IMR-90 (cell line): Measurements from ENCODE around the gene YPEL2. TPM values are rescaled to one million over a fixed set of nuclear protein-coding genes. Genes with fewer than 3 reads are reported as not detected.

Experiments
- ATAC-seq: fragments of 200-7000 bp; cut with Tn5 transposase; 2 replicates; pipeline ENCODE4 v1.9.1; 2020; ENCODE audit warnings: low read depth, mild to moderate bottlenecking, moderate library complexity
- BruUV-seq: library from RNA; stranded (reverse); fragments of 400-500 nt; replicated peaks from 2 replicates; lab custom pipeline; 2021; lab: Mats Ljungman, UMichigan
- CTCF ChIA-PET: fragments of 300-600 bp; formaldehyde crosslinking; extraction: SDS; loops from one replicate; lab custom pipeline; 2021; ENCODE audit warnings: antibody characterized with exemption; lab: Yijun Ruan, JAX
- POLR2A ChIA-PET: fragments of 300-600 bp; sonication (Branson Sonifier 250); formaldehyde crosslinking; loops from one replicate; lab custom pipeline; 2022; ENCODE audit warnings: antibody characterized with exemption; ENCODE audit not compliant: unreplicated experiment; lab: Charles Lee
- DNase-seq: peaks from one replicate; pipeline ENCODE4 v3.0.0; 2013
- H2AFZ ChIP-seq: replicated peaks from 2 replicates; pipeline ENCODE3; 2013; ENCODE audit warnings: low read length, mild to moderate bottlenecking; ENCODE audit not compliant: poor library complexity
- H2AK5ac ChIP-seq: 2 replicates; pipeline ENCODE4 v1.6.1; 2013; ENCODE audit warnings: low read depth, low read length, inconsistent platforms
- H2AK9ac ChIP-seq: replicated peaks from 2 replicates; pipeline ENCODE3; 2013; ENCODE audit warnings: mild to moderate bottlenecking, low read depth, low read length, moderate library complexity; ENCODE audit not compliant: poor library complexity
- H2BK120ac ChIP-seq: 2 replicates; pipeline ENCODE4 v1.6.1; 2013; ENCODE audit warnings: low read depth, low read length, inconsistent platforms
- H2BK15ac ChIP-seq: 3 replicates; pipeline ENCODE4 v1.6.1; 2013; ENCODE audit warnings: low read depth, low read length, inconsistent platforms
- H2BK20ac ChIP-seq: 2 replicates; pipeline ENCODE4 v1.6.1; 2013; ENCODE audit warnings: low read depth, mild to moderate bottlenecking, inconsistent platforms, low read length, moderate library complexity
- H2BK5ac ChIP-seq: 2 replicates; pipeline ENCODE4 v1.6.1; 2013; ENCODE audit warnings: mild to moderate bottlenecking, low read depth, low read length, inconsistent platforms; ENCODE audit not compliant: poor library complexity, severe bottlenecking
- H3K14ac ChIP-seq: replicated peaks from 2 replicates; pipeline ENCODE4 v1.6.1; 2013; ENCODE audit warnings: low read depth, low read length, inconsistent platforms
- H3K18ac ChIP-seq: 2 replicates; pipeline ENCODE4 v1.6.1; 2013; ENCODE audit warnings: low read depth, low read length, control low read depth
- H3K23ac ChIP-seq: 2 replicates; pipeline ENCODE4 v1.6.1; 2013; ENCODE audit warnings: low read depth, low read length, inconsistent platforms
- H3K27ac ChIP-seq: 2 replicates; pipeline ENCODE4 v1.5.1; 2013; ENCODE audit warnings: mild to moderate bottlenecking, control low read depth, low read length; ENCODE audit not compliant: insufficient read depth
- H3K27me3 ChIP-seq: 2 replicates; pipeline ENCODE4 v1.6.1; 2013; ENCODE audit warnings: low read length; ENCODE audit not compliant: control insufficient read depth, insufficient read depth
- H3K36me3 ChIP-seq: 2 replicates; pipeline ENCODE4 v1.6.1; 2013; ENCODE audit warnings: low read length, mixed read lengths; ENCODE audit not compliant: control insufficient read depth, insufficient read depth
- H3K4ac ChIP-seq: 2 replicates; pipeline ENCODE4 v1.6.1; 2013; ENCODE audit warnings: low read depth, low read length, inconsistent platforms
- H3K4me1 ChIP-seq: 2 replicates; pipeline ENCODE4 v1.6.1; 2013; ENCODE audit warnings: low read length, mixed read lengths; ENCODE audit not compliant: control insufficient read depth, insufficient read depth
- H3K4me2 ChIP-seq: 2 replicates; pipeline ENCODE4 v1.6.1; 2013; ENCODE audit warnings: low read depth, mild to moderate bottlenecking, control low read depth, low read length, moderate library complexity
- H3K4me3 ChIP-seq: 2 replicates; pipeline ENCODE4 v1.5.1; 2013; ENCODE audit warnings: low read depth, mild to moderate bottlenecking, control low read depth, low read length, moderate library complexity; ENCODE audit not compliant: insufficient read depth
- H3K56ac ChIP-seq: 2 replicates; pipeline ENCODE4 v1.6.1; 2013; ENCODE audit warnings: low read length, inconsistent platforms; ENCODE audit not compliant: insufficient read depth; ENCODE audit errors: extremely low read depth
- H3K79me1 ChIP-seq, 2 experiments: 2 replicates each; pipeline ENCODE4 v1.6.1; 2013; ENCODE audit warnings: low read length in 2 of 2, inconsistent platforms in 1 of 2, low read depth in 1 of 2
- H3K9ac ChIP-seq: 2 replicates; pipeline ENCODE4 v1.6.1; 2013; ENCODE audit warnings: low read depth, low read length, control low read depth
- H3K9me1 ChIP-seq: 2 replicates; pipeline ENCODE4 v1.6.1; 2013; ENCODE audit warnings: low read length, inconsistent platforms; ENCODE audit not compliant: insufficient read depth
- H3K9me3 ChIP-seq: 2 replicates; pipeline ENCODE4 v1.6.1; 2013; ENCODE audit warnings: low read length; ENCODE audit not compliant: control insufficient read depth, insufficient read depth
- H4K20me1 ChIP-seq: 2 replicates; pipeline ENCODE4 v1.6.1; 2013; ENCODE audit warnings: low read length, inconsistent platforms; ENCODE audit not compliant: insufficient read depth
- H4K5ac ChIP-seq: 2 replicates; pipeline ENCODE4 v1.6.1; 2013; ENCODE audit warnings: mild to moderate bottlenecking, low read depth, low read length, control low read depth
- H4K8ac ChIP-seq, 2 experiments: 2 replicates each; pipeline ENCODE4 v1.6.1; 2013; ENCODE audit warnings: low read depth in 2 of 2, low read length in 2 of 2, control low read depth in 1 of 2, inconsistent platforms in 1 of 2
- H4K91ac ChIP-seq: 2 replicates; pipeline ENCODE4 v1.6.1; 2013; ENCODE audit warnings: low read depth, low read length, inconsistent platforms; ENCODE audit not compliant: insufficient read depth
- BHLHE40 ChIP-seq: fragments of 150-350 bp; IDR thresholded peaks from 2 replicates; pipeline ENCODE4 v1.6.1; 2016; ENCODE audit warnings: mild to moderate bottlenecking, low read depth, low read length
- CEBPB ChIP-seq: IDR thresholded peaks from 2 replicates; pipeline ENCODE4 v1.6.1; 2012; ENCODE audit warnings: low read depth, low read length, improper control_type of control experiment
- CHD1 ChIP-seq: IDR thresholded peaks from 2 replicates; pipeline ENCODE4 v1.6.1; 2012; ENCODE audit warnings: low read depth, low read length, improper control_type of control experiment
- CTCF ChIP-seq: conservative IDR thresholded peaks from 2 replicates; pipeline ENCODE4 v1.5.1; 2012; ENCODE audit warnings: mild to moderate bottlenecking, low read depth, low read length, improper control_type of control experiment
- ELK1 ChIP-seq: fragments of 150-350 bp; IDR thresholded peaks from 2 replicates; pipeline ENCODE4 v1.6.1; 2016; ENCODE audit warnings: low read depth, mild to moderate bottlenecking, low read length, moderate library complexity, borderline replicate concordance
- FOS ChIP-seq: fragments of 150-350 bp; IDR thresholded peaks from 2 replicates; pipeline ENCODE4 v1.6.1; 2016; ENCODE audit warnings: low read depth, low read length
- MAFK ChIP-seq: IDR thresholded peaks from 2 replicates; pipeline ENCODE4 v1.6.1; 2012; ENCODE audit warnings: low read depth, low read length, improper control_type of control experiment
- MAZ ChIP-seq: IDR thresholded peaks from 2 replicates; pipeline ENCODE4 v1.6.1; 2012; ENCODE audit warnings: low read depth, mild to moderate bottlenecking, low read length, improper control_type of control experiment, moderate library complexity, borderline replicate concordance
- MXI1 ChIP-seq: IDR thresholded peaks from 2 replicates; pipeline ENCODE4 v1.6.1; 2012; ENCODE audit warnings: low read depth, mild to moderate bottlenecking, low read length, moderate library complexity, borderline replicate concordance
- NFE2L2 ChIP-seq: fragments of 150-350 bp; IDR thresholded peaks from 2 replicates; pipeline ENCODE4 v1.6.1; 2016; ENCODE audit warnings: low read depth, mild to moderate bottlenecking, low read length
- POLR2A ChIP-seq: IDR thresholded peaks from 2 replicates; pipeline ENCODE4 v1.6.1; 2012; ENCODE audit warnings: mild to moderate bottlenecking, low read depth, low read length
- RAD21 ChIP-seq: IDR thresholded peaks from 2 replicates; pipeline ENCODE4 v1.6.1; 2012; ENCODE audit warnings: low read length, improper control_type of control experiment
- RCOR1 ChIP-seq: IDR thresholded peaks from 2 replicates; pipeline ENCODE4 v1.6.1; 2012; ENCODE audit warnings: mild to moderate bottlenecking, low read length, improper control_type of control experiment; ENCODE audit not compliant: insufficient replicate concordance
- RFX5 ChIP-seq: IDR thresholded peaks from 2 replicates; pipeline ENCODE4 v1.8.0; 2012; ENCODE audit warnings: low read depth, mild to moderate bottlenecking, low read length, moderate library complexity
- SMC3 ChIP-seq: fragments of 150-350 bp; IDR thresholded peaks from 2 replicates; pipeline ENCODE4 v1.6.1; 2016; ENCODE audit warnings: low read depth, mild to moderate bottlenecking, antibody characterized with exemption, low read length, moderate library complexity
- USF2 ChIP-seq: fragments of 150-350 bp; IDR thresholded peaks from 2 replicates; pipeline ENCODE4 v1.6.1; 2017; ENCODE audit warnings: mild to moderate bottlenecking, antibody characterized with exemption, low read length, low read depth
- WGBS, 2 experiments: methylation state at CpG; one replicate each; pipeline versions ENCODE4 v1.1.5 to v1.1.7; 2013; ENCODE audit warnings: missing lambda C conversion rate in 2 of 2; ENCODE audit not compliant: insufficient read length in 1 of 2; ENCODE audit errors: extremely low coverage in 2 of 2; 5-methylcytosine and 5-hydroxymethylcytosine counted together
- dilution Hi-C: fragments of 300-500 bp; cut with HindIII; formaldehyde crosslinking; loops from one replicate; pipeline ENCODE4 v1.14.3; 2018; ENCODE audit warnings: low sequenced_read_pairs; ENCODE audit not compliant: unreplicated experiment
- in situ Hi-C: fragments of 300-500 bp; cut with MboI; formaldehyde crosslinking; loops from 3 replicates; pipeline ENCODE4 v1.14.3; 2019; ENCODE audit warnings: low sequenced_read_pairs, inconsistent platforms, mixed read lengths
- intact Hi-C: fragments of 100-400 bp; cut with micrococcal nuclease; formaldehyde crosslinking; loops from 2 replicates; pipeline ENCODE4 v1.10.0; 2022
- polyA plus RNA-seq, 3 experiments: library from polyadenylated mRNA; depleted of rRNA; stranded (reverse); fragments of >200 nt; gene quantifications; 2 replicates each; pipeline ENCODE4 v1.2.3, GENCODE V29; 2012; ENCODE audit warnings: low replicate concordance in 1 of 3
- total RNA-seq: library from RNA; depleted of rRNA; stranded (reverse); fragments of >200 nt; gene quantifications from 2 replicates; pipeline ENCODE4 v1.2.3, GENCODE V29; 2012

YPEL2 gene
- total and polyA plus RNA-seq, 2 of the 4 experiments (the other 2 are of a cell fraction), result 2.3 to 3.4 TPM

- H4K8ac ChIP-seq, result no peak overlapping the region; a peak in 1 of 4 replicates
- H3K4me1 ChIP-seq, result no peaks in the 10 kb centered on the region
- no peak overlapping the region for H3K4me3 ChIP-seq
- no peak overlapping the region for H3K9ac ChIP-seq
- H3K9me1 ChIP-seq, result no peaks in the 10 kb centered on the region
- H3K36me3 ChIP-seq, result no peaks in the 10 kb centered on the region
- DNase-seq, result peak; percentile 57
- ChIA-PET POLR2A (interaction anchor here (0.6 kb wide), 1 partner anchor 437 kb away, joined by 3 read pairs; no protein-coding TSS in a partner anchor), CTCF (no interaction called here)
- H2BK5ac ChIP-seq, result no peak overlapping the region
- no peak overlapping the region for H3K18ac ChIP-seq
- H2AFZ ChIP-seq, result no peak overlapping the region
- ATAC-seq, result peak; percentile 79
- no peak overlapping the region for H4K5ac ChIP-seq
- H4K91ac ChIP-seq, result no peak overlapping the region
- H2AK9ac ChIP-seq, result no peak overlapping the region
- H3K56ac ChIP-seq, result no peak overlapping the region
- in situ Hi-C loops, result no loop called here
- no peaks in the 10 kb centered on the region for H3K79me1 ChIP-seq
- no peak overlapping the region for H2BK120ac ChIP-seq
- no peak overlapping the region for H2AK5ac ChIP-seq
- 70% methylated on average over 2 of the region's 7 CpGs; no CpG with 5 or more reads in 1 of the 2 experiments for WGBS, 2 experiments
- H3K4ac ChIP-seq, result no peak overlapping the region
- dilution Hi-C loops, result no loop called here
- H3K27ac ChIP-seq, result no peak overlapping the region
- H3K27me3 ChIP-seq, result no peaks in the 10 kb centered on the region
- no TSS peak for BruUV-seq
- no peaks in the 10 kb centered on the region for H4K20me1 ChIP-seq
- H2BK20ac ChIP-seq, result no peak overlapping the region
- peak overlapping the region; percentile 21; the same call in 1 of the 2 replicates for H3K4me2 ChIP-seq
- intact Hi-C loops, result loop anchor here (5.0 kb wide), 1 partner anchor 45 kb away; no protein-coding TSS in a partner anchor
- no peak overlapping the region for H2BK15ac ChIP-seq
- no peak overlapping the region for H3K14ac ChIP-seq
- no peak for TF ChIP-seq FOS
- TF ChIP-seq SMC3, result no peak
- no peak for TF ChIP-seq CEBPB
- TF ChIP-seq MAFK, result no peak
- TF ChIP-seq RFX5, result no peak
- no peak for TF ChIP-seq RCOR1
- no peak for TF ChIP-seq CTCF
- no peak for TF ChIP-seq NFE2L2
- TF ChIP-seq USF2, result no peak
- no peak for TF ChIP-seq POLR2A
- no peak for TF ChIP-seq MXI1
- TF ChIP-seq CHD1, result no peak
- TF ChIP-seq RAD21, result no peak
- TF ChIP-seq BHLHE40, result no peak
- TF ChIP-seq ELK1, result no peak
- no peak for TF ChIP-seq MAZ
- 0 out of 2 replicates have a peak overlapping the region, but pooled peaks have one; percentile 42 for H3K23ac ChIP-seq
- peaks cover 9% of the 10 kb centered on the region for H3K9me3 ChIP-seq
Observed at GRCh38 chr17:59406808-59407381, 75.4 kb downstream of the YPEL2 start.
